Breast epithelium (tissue), 3 donors: ENCODE measurements around the gene KLHL6.

ENCODE experiments used
- CTCF ChIP-seq, 3 donors: fragments of 450-650 bp; IDR thresholded peaks; one replicate each; pipeline ENCODE4 v1.5.1; 2016 to 2017; ENCODE audit warnings: antibody characterized with exemption in 3 of 3, mild to moderate bottlenecking in 3 of 3, moderate library complexity in 3 of 3
- POLR2A ChIP-seq: fragments of 450-650 bp; IDR thresholded peaks from one replicate; pipeline ENCODE4 v1.6.1; 2016; ENCODE audit warnings: antibody characterized with exemption, mild to moderate bottlenecking, moderate library complexity

GRCh38 chr3:183556722-183557121 lies 1.2 kb upstream of the KLHL6 start:
- no peak for TF ChIP-seq CTCF (IDR thresholded peaks at IDR 0.05)
- no peak for TF ChIP-seq POLR2A
